HEK293 (cell line): ENCODE results near the gene MUC5B.

Experiments used
- CTCF ChIA-PET: fragments of 350-600 bp; formaldehyde crosslinking; extraction: SDS; loops from one replicate; lab custom pipeline; 2021; ENCODE audit warnings: antibody characterized with exemption; lab: Yijun Ruan, JAX
- POLR2A ChIA-PET: fragments of 300-600 bp; formaldehyde crosslinking; extraction: SDS; loops from one replicate; lab custom pipeline; 2020; ENCODE audit warnings: antibody characterized with exemption, inconsistent platforms; lab: Yijun Ruan, JAX
- H3K27ac ChIP-seq: fragments of 200-500 bp; sonication (Bioruptor generic); 2 replicates; pipeline ENCODE4 v1.5.1; 2014; ENCODE audit warnings: low read depth, low read length, control low read depth, inconsistent platforms; ENCODE audit errors: extremely low read depth
- H3K36me3 ChIP-seq, 2 experiments: fragments of 200-500 bp in 1 of 2; sonication (Bioruptor generic) in 1 of 2; 1 replicate in 1 of 2; 2 replicates in 1 of 2; pipeline ENCODE4 v1.5.1; 2014 to 2017; ENCODE audit warnings: inconsistent platforms in 2 of 2, low read length in 2 of 2; ENCODE audit not compliant: control insufficient read depth in 2 of 2, insufficient read depth in 1 of 2
- H3K4me1 ChIP-seq: fragments of 200-500 bp; sonication (Bioruptor generic); 2 replicates; pipeline ENCODE4 v1.5.1; 2014; ENCODE audit warnings: mild to moderate bottlenecking, low read length, inconsistent platforms; ENCODE audit not compliant: control insufficient read depth, insufficient read depth
- H3K4me3 ChIP-seq: 2 replicates; pipeline ENCODE4 v1.5.1; 2011; ENCODE audit warnings: low read depth, mild to moderate bottlenecking, control low read depth, low read length, moderate library complexity
- H3K9me3 ChIP-seq: fragments of 200-500 bp; sonication (Bioruptor generic); 2 replicates; pipeline ENCODE4 v1.5.1; 2014; ENCODE audit warnings: low read depth, low read length, inconsistent platforms; ENCODE audit not compliant: control insufficient read depth, insufficient read depth
- ATF2 ChIP-seq: fragments of 450-650 bp; formaldehyde crosslinking; IDR thresholded peaks from 2 replicates; pipeline ENCODE4 v1.5.1; 2016; ENCODE audit warnings: missing biosample characterization, missing genetic modification characterization, low read depth
- CTCF ChIP-seq: fragments of 450-650 bp; formaldehyde crosslinking; IDR thresholded peaks from 2 replicates; pipeline ENCODE4 v1.5.1; 2016; ENCODE audit warnings: missing biosample characterization, missing genetic modification characterization
- ELK4 ChIP-seq: IDR thresholded peaks from 2 replicates; pipeline ENCODE4 v1.6.1; 2011; ENCODE audit warnings: mild to moderate bottlenecking, low read depth, low read length, borderline replicate concordance
- FEZF1 ChIP-seq: fragments of 450-650 bp; formaldehyde crosslinking; IDR thresholded peaks from 2 replicates; pipeline ENCODE4 v1.5.1; 2016; ENCODE audit warnings: missing biosample characterization, missing genetic modification characterization
- KLF8 ChIP-seq: fragments of 450-650 bp; formaldehyde crosslinking; IDR thresholded peaks from 2 replicates; pipeline ENCODE4 v1.5.1; 2016; ENCODE audit warnings: missing biosample characterization, missing genetic modification characterization
- KLF9 ChIP-seq: fragments of 450-650 bp; formaldehyde crosslinking; IDR thresholded peaks from 2 replicates; pipeline ENCODE4 v1.5.1; 2016; ENCODE audit warnings: missing biosample characterization, missing genetic modification characterization, low read depth
- RBAK ChIP-seq: fragments of 450-650 bp; formaldehyde crosslinking; IDR thresholded peaks from 2 replicates; pipeline ENCODE4 v1.5.1; 2016; ENCODE audit warnings: missing biosample characterization, missing genetic modification characterization
- SCRT1 ChIP-seq: fragments of 450-650 bp; formaldehyde crosslinking; IDR thresholded peaks from 2 replicates; pipeline ENCODE4 v1.5.1; 2016; ENCODE audit warnings: missing biosample characterization, missing genetic modification characterization, borderline replicate concordance
- TRIM28 ChIP-seq: IDR thresholded peaks from 2 replicates; pipeline ENCODE4 v1.6.1; 2011; ENCODE audit warnings: low read length, control low read depth, borderline replicate concordance
- ZBTB20 ChIP-seq: fragments of 450-650 bp; formaldehyde crosslinking; IDR thresholded peaks from 2 replicates; pipeline ENCODE4 v1.5.1; 2016; ENCODE audit warnings: missing biosample characterization, missing genetic modification characterization
- ZBTB7A ChIP-seq: fragments of 450-650 bp; formaldehyde crosslinking; IDR thresholded peaks from 2 replicates; pipeline ENCODE4 v1.5.1; 2016; ENCODE audit warnings: low read depth, missing biosample characterization, missing genetic modification characterization
- ZIC2 ChIP-seq: fragments of 450-650 bp; formaldehyde crosslinking; IDR thresholded peaks from 2 replicates; pipeline ENCODE4 v1.5.1; 2016; ENCODE audit warnings: missing biosample characterization, missing genetic modification characterization
- ZNF10 ChIP-seq: fragments of 450-650 bp; formaldehyde crosslinking; IDR thresholded peaks from 2 replicates; pipeline ENCODE4 v1.5.1; 2017; ENCODE audit warnings: missing biosample characterization, missing genetic modification characterization
- ZNF146 ChIP-seq: fragments of 450-650 bp; formaldehyde crosslinking; IDR thresholded peaks from 2 replicates; pipeline ENCODE4 v1.5.1; 2016; ENCODE audit warnings: missing biosample characterization, missing genetic modification characterization
- ZNF175 ChIP-seq: fragments of 450-650 bp; formaldehyde crosslinking; IDR thresholded peaks from 2 replicates; pipeline ENCODE4 v1.5.1; 2016; ENCODE audit warnings: missing biosample characterization, missing genetic modification characterization
- ZNF423 ChIP-seq: fragments of 450-650 bp; formaldehyde crosslinking; IDR thresholded peaks from 2 replicates; pipeline ENCODE4 v1.5.1; 2016; ENCODE audit warnings: missing biosample characterization, missing genetic modification characterization
- ZNF501 ChIP-seq: fragments of 450-650 bp; formaldehyde crosslinking; IDR thresholded peaks from 2 replicates; pipeline ENCODE4 v1.5.1; 2016; ENCODE audit warnings: missing biosample characterization, missing genetic modification characterization
- ZNF530 ChIP-seq: fragments of 450-650 bp; formaldehyde crosslinking; IDR thresholded peaks from 2 replicates; pipeline ENCODE4 v1.5.1; 2016; ENCODE audit warnings: low read depth, missing biosample characterization, missing genetic modification characterization
- ZNF654 ChIP-seq: fragments of 450-650 bp; formaldehyde crosslinking; IDR thresholded peaks from 2 replicates; pipeline ENCODE4 v1.5.1; 2016; ENCODE audit warnings: low read depth, missing biosample characterization, missing genetic modification characterization
- ZNF785 ChIP-seq: fragments of 450-650 bp; formaldehyde crosslinking; IDR thresholded peaks from 2 replicates; pipeline ENCODE4 v1.5.1; 2016; ENCODE audit warnings: missing biosample characterization, missing genetic modification characterization
- ZNF792 ChIP-seq: fragments of 450-650 bp; formaldehyde crosslinking; IDR thresholded peaks from 2 replicates; pipeline ENCODE4 v1.5.1; 2016; ENCODE audit warnings: missing biosample characterization, missing genetic modification characterization
- ZSCAN5A ChIP-seq: fragments of 450-650 bp; formaldehyde crosslinking; IDR thresholded peaks from 2 replicates; pipeline ENCODE4 v1.5.1; 2016; ENCODE audit warnings: missing biosample characterization, missing genetic modification characterization

The MUC5B gene

GRCh38 chr11:1299621-1300020 lies 76.8 kb downstream of the MUC5B start (continued):
- no peak for TF ChIP-seq ZNF530 (tag by site-specific recombination)
- no peak for TF ChIP-seq KLF9
- no peak for TF ChIP-seq RBAK (tag by site-specific recombination)
- no peak for TF ChIP-seq CTCF

GRCh38 chr11:1300121-1300520 lies 77.3 kb downstream of the MUC5B start:
- no peak overlapping the region for H3K4me3 ChIP-seq
- ChIA-PET CTCF (interaction anchor here (0.6 kb wide), 1 partner anchor 10 kb away, joined by 3 read pairs; the partner anchor contains the start of gene TOLLIP), POLR2A (no interaction called here)
- TF ChIP-seq TRIM28 (no peak), ZNF146 (tag by site-specific recombination) (no peak)
- H3K36me3 ChIP-seq = peaks cover 0 to 44% of the 10 kb centered on the region in 2 experiments; a peak in 1 of 3 replicates
- H3K4me1 ChIP-seq = no peaks in the 10 kb centered on the region
- no peaks in the 10 kb centered on the region for H3K9me3 ChIP-seq
- H3K27ac ChIP-seq = no peak overlapping the region

- no peaks in the 10 kb centered on the region for H3K9me3 ChIP-seq
- peaks cover 0 to 44% of the 10 kb centered on the region in 2 experiments; a peak in 1 of 3 replicates for H3K36me3 ChIP-seq
- H3K4me3 ChIP-seq = no peak overlapping the region
- ChIA-PET CTCF (interaction anchor here (0.6 kb wide), 1 partner anchor 9 kb away, joined by 3 read pairs; the partner anchor contains the start of gene TOLLIP), POLR2A (no interaction called here)
- peak; percentile 61 for TF ChIP-seq ZIC2 (tag by site-specific recombination)
- no peak for TF ChIP-seq ZNF501
- TF ChIP-seq ZNF530 (tag by site-specific recombination) = no peak
- TF ChIP-seq ELK4 = no peak
- no peak overlapping the region for H3K27ac ChIP-seq
- no peaks in the 10 kb centered on the region for H3K4me1 ChIP-seq
Measured at GRCh38 chr11:1300569-1301187, 77.8 kb downstream of the MUC5B start.

- ChIA-PET CTCF (interaction anchor here (0.6 kb wide), 2 partner anchors 12 to 1645 kb away, joined by 3 to 5 read pairs; no protein-coding TSS in a partner anchor), POLR2A (no interaction called here)
- Histone ChIP-seq H3K4me3 (no peak overlapping the region), H3K4me1 (no peaks in the 10 kb centered on the region), H3K36me3 (peaks cover 0 to 44% of the 10 kb centered on the region in 2 experiments; a peak in 1 of 3 replicates), H3K27ac (no peak overlapping the region), H3K9me3 (no peaks in the 10 kb centered on the region)
- no peak for TF ChIP-seq ZBTB20 (tag by site-specific recombination)
- no peak for TF ChIP-seq ZNF654 (tag by site-specific recombination)
- no peak for TF ChIP-seq ZNF10 (tag by site-specific recombination)
- TF ChIP-seq ZSCAN5A = no peak
- TF ChIP-seq FEZF1 = no peak
- no peak for TF ChIP-seq ZNF175
- TF ChIP-seq ZNF785 (tag by site-specific recombination) = no peak
- TF ChIP-seq KLF8 = no peak
- TF ChIP-seq ATF2 (tag by site-specific recombination) = no peak
- TF ChIP-seq ZBTB7A (tag by site-specific recombination) = no peak
- TF ChIP-seq SCRT1 (tag by site-specific recombination) = no peak
- TF ChIP-seq ELK4 = no peak
- TF ChIP-seq ZNF423 (tag by site-specific recombination) = no peak
- TF ChIP-seq ZNF792 (tag by site-specific recombination) = no peak
Measured at GRCh38 chr11:1301220-1302000, 78.5 kb downstream of the MUC5B start.
